ENCODE data around the gene TRMT1L.

DNA sequence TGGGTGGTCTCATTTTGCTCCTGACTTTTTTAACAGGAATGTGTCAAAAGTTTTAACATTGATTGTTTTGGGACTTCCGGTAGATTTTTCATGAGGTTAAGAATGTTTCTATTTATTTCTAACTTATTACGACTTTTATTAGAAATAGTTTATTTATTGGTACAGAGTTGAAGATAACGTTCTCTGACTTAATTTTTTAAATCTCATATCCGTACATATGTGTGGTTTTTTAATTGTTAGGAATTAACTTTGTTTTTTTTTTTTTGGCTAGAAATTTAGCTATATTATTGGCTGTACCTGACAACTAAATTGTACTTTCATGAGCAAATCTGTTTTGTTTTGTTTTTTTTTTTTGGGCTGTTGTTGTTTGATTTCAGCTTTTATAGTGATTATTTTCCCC is 79.4 kb downstream of the TRMT1L start:
- TF ChIP-seq, protein P1, sequence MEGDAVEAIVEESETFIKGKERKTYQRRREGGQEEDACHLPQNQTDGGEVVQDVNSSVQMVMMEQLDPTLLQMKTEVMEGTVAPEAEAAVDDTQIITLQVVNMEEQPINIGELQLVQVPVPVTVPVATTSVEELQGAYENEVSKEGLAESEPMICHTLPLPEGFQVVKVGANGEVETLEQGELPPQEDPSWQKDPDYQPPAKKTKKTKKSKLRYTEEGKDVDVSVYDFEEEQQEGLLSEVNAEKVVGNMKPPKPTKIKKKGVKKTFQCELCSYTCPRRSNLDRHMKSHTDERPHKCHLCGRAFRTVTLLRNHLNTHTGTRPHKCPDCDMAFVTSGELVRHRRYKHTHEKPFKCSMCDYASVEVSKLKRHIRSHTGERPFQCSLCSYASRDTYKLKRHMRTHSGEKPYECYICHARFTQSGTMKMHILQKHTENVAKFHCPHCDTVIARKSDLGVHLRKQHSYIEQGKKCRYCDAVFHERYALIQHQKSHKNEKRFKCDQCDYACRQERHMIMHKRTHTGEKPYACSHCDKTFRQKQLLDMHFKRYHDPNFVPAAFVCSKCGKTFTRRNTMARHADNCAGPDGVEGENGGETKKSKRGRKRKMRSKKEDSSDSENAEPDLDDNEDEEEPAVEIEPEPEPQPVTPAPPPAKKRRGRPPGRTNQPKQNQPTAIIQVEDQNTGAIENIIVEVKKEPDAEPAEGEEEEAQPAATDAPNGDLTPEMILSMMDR (IDR thresholded peaks at IDR 0.05 in 8 of 11, conservative IDR thresholded peaks at IDR 0.05 in 3 of 11): no peak
- no peak for TF ChIP-seq POLR2A (IDR thresholded peaks at IDR 0.05)
- no peak for TF ChIP-seq POLR2AphosphoS5 (IDR thresholded peaks at IDR 0.05)

Data from spleen (tissue), 7 donors.